Transverse colon (tissue), 4 donors: ENCODE measurements around the gene AGAP1.

Experiments used
- EP300 ChIP-seq: sonication (generic); formaldehyde crosslinking; IDR thresholded peaks from one replicate; pipeline ENCODE4 v1.6.1; 2017; ENCODE audit warnings: antibody characterized with exemption, low read depth
- POLR2AphosphoS5 ChIP-seq, 3 donors: sonication (generic); formaldehyde crosslinking; IDR thresholded peaks; one replicate each; pipeline ENCODE4 v1.6.1; 2016; ENCODE audit warnings: antibody characterized with exemption in 3 of 3
- TF ChIP-seq, protein P1 (sequence below), 5 experiments: fragments of 200-600 bp in 3 of 5; fragments of 450-650 bp in 2 of 5; sonication (generic) in 3 of 5; IDR thresholded peaks; 1 replicate in 2 of 5; 2 replicates in 3 of 5; pipeline ENCODE4 v1.5.1; 2016 to 2017; ENCODE audit warnings: antibody characterized with exemption in 5 of 5, inconsistent platforms in 3 of 5, mild to moderate bottlenecking in 2 of 5, moderate library complexity in 1 of 5

GRCh38 chr2:235609746-235610145 lies 115.9 kb downstream of the AGAP1 start:
- TF ChIP-seq, protein P1, sequence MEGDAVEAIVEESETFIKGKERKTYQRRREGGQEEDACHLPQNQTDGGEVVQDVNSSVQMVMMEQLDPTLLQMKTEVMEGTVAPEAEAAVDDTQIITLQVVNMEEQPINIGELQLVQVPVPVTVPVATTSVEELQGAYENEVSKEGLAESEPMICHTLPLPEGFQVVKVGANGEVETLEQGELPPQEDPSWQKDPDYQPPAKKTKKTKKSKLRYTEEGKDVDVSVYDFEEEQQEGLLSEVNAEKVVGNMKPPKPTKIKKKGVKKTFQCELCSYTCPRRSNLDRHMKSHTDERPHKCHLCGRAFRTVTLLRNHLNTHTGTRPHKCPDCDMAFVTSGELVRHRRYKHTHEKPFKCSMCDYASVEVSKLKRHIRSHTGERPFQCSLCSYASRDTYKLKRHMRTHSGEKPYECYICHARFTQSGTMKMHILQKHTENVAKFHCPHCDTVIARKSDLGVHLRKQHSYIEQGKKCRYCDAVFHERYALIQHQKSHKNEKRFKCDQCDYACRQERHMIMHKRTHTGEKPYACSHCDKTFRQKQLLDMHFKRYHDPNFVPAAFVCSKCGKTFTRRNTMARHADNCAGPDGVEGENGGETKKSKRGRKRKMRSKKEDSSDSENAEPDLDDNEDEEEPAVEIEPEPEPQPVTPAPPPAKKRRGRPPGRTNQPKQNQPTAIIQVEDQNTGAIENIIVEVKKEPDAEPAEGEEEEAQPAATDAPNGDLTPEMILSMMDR (IDR thresholded peaks at IDR 0.05): no peak
- TF ChIP-seq POLR2AphosphoS5 (IDR thresholded peaks at IDR 0.05) (no peak), EP300 (no peak)
